Neutrophil (primary cell): Measurements from ENCODE around the gene PRR30.

ENCODE experiments used
- H3K27ac ChIP-seq: fragments of 200-600 bp; sonication (generic); 2 replicates; pipeline ENCODE4 v1.5.1; 2016; ENCODE audit warnings: mild to moderate bottlenecking, moderate library complexity
- H3K27me3 ChIP-seq: fragments of 200-600 bp; sonication (generic); 2 replicates; pipeline ENCODE4 v1.6.0; 2016; ENCODE audit warnings: mild to moderate bottlenecking
- H3K36me3 ChIP-seq: fragments of 200-600 bp; sonication (generic); 2 replicates; pipeline ENCODE4 v1.5.1; 2017
- H3K4me1 ChIP-seq, 2 experiments: fragments of 200-600 bp in 1 of 2; sonication (generic) in 1 of 2; 1 replicate in 1 of 2; 2 replicates in 1 of 2; pipeline versions ENCODE4 v1.5.1 to v1.6.1; 2013 to 2016; ENCODE audit warnings: low read depth in 1 of 2, low read length in 1 of 2, mild to moderate bottlenecking in 1 of 2, moderate library complexity in 1 of 2; ENCODE audit not compliant: control insufficient read depth in 1 of 2, insufficient read depth in 1 of 2
- H3K4me3 ChIP-seq, 2 experiments: fragments of 200-600 bp in 1 of 2; sonication (generic) in 1 of 2; 1 replicate in 1 of 2; 2 replicates in 1 of 2; pipeline ENCODE4 v1.5.1; 2013 to 2016; ENCODE audit warnings: low read depth in 1 of 2, low read length in 1 of 2, mild to moderate bottlenecking in 1 of 2, moderate library complexity in 1 of 2
- H3K9me3 ChIP-seq: fragments of 200-600 bp; sonication (generic); 2 replicates; pipeline ENCODE4 v1.5.1; 2016
- TF ChIP-seq, protein P1 (sequence below): fragments of 200-600 bp; sonication (generic); IDR thresholded peaks from 2 replicates; pipeline ENCODE4 v1.5.1; 2016; ENCODE audit warnings: antibody characterized with exemption

PRR30 gene

DNA sequence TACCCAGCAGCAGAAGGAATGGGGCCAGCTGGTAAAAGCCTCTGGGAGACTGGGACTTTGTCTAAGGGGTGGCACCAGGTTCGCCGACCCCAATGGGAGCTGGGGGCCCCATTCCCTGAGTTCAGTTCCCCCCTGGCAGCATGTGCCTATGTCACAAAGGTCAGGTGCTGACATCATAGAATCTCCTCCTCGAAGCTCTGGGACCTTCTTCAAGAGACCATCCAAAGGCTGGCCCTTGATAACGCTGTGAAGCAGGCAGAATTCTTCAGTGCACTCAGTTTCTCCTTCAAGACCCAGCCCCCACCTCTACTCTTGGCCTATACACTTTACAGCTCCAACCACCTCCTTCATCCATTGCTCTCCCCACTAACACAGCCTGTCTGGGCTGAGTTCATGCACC, at the start of gene PRR30:
Gene PRR30 (minus strand): TSS at position 101 of the 400 bp plus-strand sequence. CDS start 1,081 bp downstream, outside the sequence.
- no peak within 1 kb of the TSS for H3K27ac ChIP-seq
- H3K9me3 ChIP-seq, result no peaks in the 10 kb centered on the region
- TF ChIP-seq, protein P1, sequence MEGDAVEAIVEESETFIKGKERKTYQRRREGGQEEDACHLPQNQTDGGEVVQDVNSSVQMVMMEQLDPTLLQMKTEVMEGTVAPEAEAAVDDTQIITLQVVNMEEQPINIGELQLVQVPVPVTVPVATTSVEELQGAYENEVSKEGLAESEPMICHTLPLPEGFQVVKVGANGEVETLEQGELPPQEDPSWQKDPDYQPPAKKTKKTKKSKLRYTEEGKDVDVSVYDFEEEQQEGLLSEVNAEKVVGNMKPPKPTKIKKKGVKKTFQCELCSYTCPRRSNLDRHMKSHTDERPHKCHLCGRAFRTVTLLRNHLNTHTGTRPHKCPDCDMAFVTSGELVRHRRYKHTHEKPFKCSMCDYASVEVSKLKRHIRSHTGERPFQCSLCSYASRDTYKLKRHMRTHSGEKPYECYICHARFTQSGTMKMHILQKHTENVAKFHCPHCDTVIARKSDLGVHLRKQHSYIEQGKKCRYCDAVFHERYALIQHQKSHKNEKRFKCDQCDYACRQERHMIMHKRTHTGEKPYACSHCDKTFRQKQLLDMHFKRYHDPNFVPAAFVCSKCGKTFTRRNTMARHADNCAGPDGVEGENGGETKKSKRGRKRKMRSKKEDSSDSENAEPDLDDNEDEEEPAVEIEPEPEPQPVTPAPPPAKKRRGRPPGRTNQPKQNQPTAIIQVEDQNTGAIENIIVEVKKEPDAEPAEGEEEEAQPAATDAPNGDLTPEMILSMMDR, result no peak
- H3K4me3 ChIP-seq, result no peak within 1 kb of the TSS
- peaks cover 4 to 5% of the 10 kb centered on the region in 2 experiments for H3K4me1 ChIP-seq
- H3K27me3 ChIP-seq, result peaks cover 18% of the 10 kb centered on the region
- no peaks in the 10 kb centered on the region for H3K36me3 ChIP-seq

DNA sequence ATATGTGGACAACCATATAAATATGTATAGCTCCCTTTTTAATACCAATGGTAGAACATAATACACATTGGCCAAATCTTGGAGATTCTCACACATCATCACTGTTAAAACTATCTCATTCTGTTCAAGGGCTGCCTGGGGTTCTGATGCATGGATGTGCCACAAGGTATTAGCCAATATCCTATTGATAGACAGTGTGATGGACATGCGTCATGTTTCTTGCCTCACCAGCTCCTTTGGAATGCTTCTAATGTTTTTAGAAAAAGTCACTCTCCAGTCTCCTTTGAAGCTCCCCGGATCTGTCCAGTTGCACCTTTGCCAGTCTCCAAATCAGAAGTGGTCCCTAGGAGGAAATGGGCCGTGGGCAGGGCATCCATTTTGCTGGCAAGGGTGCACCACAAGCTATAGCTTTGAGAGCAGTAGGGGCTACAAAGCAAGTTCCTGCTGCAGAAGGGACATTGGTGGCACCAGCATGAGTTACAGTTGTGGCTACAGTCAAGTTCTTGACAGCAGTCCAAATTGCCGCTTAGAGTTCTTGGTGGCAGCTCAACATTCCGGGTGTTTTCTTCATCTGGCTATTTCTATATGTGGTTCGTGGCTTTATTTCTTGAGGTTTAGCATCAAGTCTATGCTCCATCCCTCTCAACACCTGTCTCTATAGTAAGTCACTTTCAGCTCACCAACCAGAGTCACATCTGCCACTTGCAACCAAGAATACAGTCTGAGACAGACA, 47.6 kb upstream of the PRR30 start:
- TF ChIP-seq, protein P1, result no peak
- H3K36me3 ChIP-seq, result no peaks in the 10 kb centered on the region
- no peaks in the 10 kb centered on the region for H3K9me3 ChIP-seq
- no peak overlapping the region for H3K27ac ChIP-seq
- H3K4me1 ChIP-seq, result no peaks in the 10 kb centered on the region
- no peaks in the 10 kb centered on the region for H3K27me3 ChIP-seq
- no peak overlapping the region for H3K4me3 ChIP-seq

DNA sequence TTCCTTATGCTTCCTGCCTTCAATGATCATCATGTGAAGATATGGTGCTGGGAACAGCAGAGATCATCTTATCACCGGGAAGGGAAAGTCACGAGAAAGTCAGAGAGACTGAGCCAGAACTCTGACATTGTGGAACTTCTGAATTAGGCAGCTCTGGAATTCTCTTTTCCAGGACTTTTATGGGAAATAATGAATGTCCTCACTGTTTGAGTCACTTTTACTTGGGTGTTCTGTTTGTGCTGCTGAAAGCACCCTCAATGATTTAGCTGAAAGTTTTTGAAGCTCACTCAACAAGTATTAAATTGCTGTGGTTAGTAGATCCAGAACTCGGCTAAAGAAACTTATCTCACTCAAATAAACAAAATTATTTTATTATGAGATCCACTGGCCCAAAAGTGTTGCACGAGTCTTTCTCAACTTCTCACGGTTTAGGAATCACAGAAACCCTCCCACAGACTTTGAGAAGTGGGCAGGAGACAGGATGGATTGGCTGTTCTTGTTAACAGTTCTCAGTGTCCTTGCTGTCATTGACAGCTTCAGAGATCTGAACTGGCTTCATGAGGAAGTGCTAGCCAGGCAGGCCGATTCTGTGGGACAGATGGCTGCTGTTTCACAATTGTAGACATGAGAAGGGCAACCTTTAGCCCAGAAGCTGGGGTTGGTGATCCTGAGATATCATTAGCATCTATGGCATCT, 46.3 kb upstream of the PRR30 start:
- Histone ChIP-seq H3K9me3 (no peaks in the 10 kb centered on the region), H3K4me3 (no peak overlapping the region), H3K4me1 (no peaks in the 10 kb centered on the region), H3K36me3 (no peaks in the 10 kb centered on the region), H3K27ac (no peak overlapping the region), H3K27me3 (no peaks in the 10 kb centered on the region)
- TF ChIP-seq, protein P1, result no peak

DNA sequence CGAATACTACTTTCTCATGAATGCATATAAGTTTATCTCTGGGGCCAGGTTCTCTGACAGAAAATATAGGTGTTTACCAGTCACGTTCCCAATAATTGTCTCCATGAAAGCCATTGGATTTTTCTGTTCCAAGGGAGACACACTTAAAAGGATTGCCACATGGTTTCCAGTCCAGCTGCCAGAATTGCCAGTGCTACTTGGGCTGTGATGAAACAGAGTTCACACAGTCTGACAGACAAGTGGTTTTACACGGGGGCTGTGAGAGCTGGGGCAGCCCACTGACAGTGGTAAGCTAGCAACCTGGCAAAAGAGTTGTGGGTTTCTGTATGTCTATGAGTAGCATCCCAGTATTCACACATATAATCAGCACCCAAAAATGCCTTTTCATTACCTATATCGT, 44.9 kb upstream of the PRR30 start:
- TF ChIP-seq, protein P1, result no peak
- Histone ChIP-seq H3K36me3 (no peaks in the 10 kb centered on the region), H3K4me3 (no peak overlapping the region), H3K4me1 (no peaks in the 10 kb centered on the region), H3K27ac (no peak overlapping the region), H3K27me3 (no peaks in the 10 kb centered on the region), H3K9me3 (no peaks in the 10 kb centered on the region)

DNA sequence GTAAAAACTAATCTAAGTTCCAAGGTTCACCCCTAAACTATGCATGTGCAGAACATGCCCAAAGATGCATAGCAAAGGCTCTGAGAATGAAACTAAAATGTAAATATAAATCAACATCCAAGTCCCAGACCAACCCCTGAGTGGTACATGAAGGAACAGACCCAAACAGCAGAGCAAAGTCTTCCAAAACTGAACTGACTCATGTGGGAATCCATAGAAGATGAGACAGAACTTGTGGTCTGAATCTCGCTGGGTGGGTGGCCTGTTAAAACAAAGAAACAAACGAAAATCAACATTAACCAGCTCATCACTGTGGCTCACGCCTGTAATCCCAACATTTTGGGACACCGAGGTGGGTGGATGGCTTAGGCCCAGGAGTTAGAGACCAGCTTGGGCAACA, 43.1 kb upstream of the PRR30 start:
- Histone ChIP-seq H3K27ac (no peak overlapping the region), H3K4me3 (no peak overlapping the region), H3K27me3 (peaks cover 16% of the 10 kb centered on the region), H3K4me1 (no peaks in the 10 kb centered on the region), H3K36me3 (no peaks in the 10 kb centered on the region), H3K9me3 (no peaks in the 10 kb centered on the region)
- TF ChIP-seq, protein P1, result no peak
